Osteocyte (in vitro differentiated cells): ENCODE measurements around the gene WDFY3. TPM values are rescaled to one million over a fixed set of nuclear protein-coding genes. Genes with fewer than 3 reads are reported as not detected.

Source experiments
- DNase-seq: peaks from one replicate; pipeline ENCODE4 v3.0.0; 2021; ENCODE audit warnings: mixed read lengths; ENCODE audit not compliant: unreplicated experiment; ENCODE audit errors: extremely low spot score
- H3K27ac Mint-ChIP-seq: one replicate; pipeline ENCODE4 v1.8.0; 2021; ENCODE audit warnings: mild to moderate bottlenecking, mixed read lengths; ENCODE audit not compliant: unreplicated experiment
- H3K27me3 Mint-ChIP-seq: one replicate; pipeline ENCODE4 v1.8.0; 2021; ENCODE audit warnings: mixed read lengths; ENCODE audit not compliant: unreplicated experiment
- H3K36me3 Mint-ChIP-seq: one replicate; pipeline ENCODE4 v1.8.0; 2021; ENCODE audit warnings: mixed read lengths; ENCODE audit not compliant: unreplicated experiment
- H3K4me1 Mint-ChIP-seq: one replicate; pipeline ENCODE4 v1.8.0; 2021; ENCODE audit warnings: mixed read lengths; ENCODE audit not compliant: unreplicated experiment
- H3K4me3 Mint-ChIP-seq: one replicate; pipeline ENCODE4 v1.8.0; 2021; ENCODE audit warnings: mild to moderate bottlenecking, moderate library complexity, mixed read lengths; ENCODE audit not compliant: unreplicated experiment
- H3K9me3 Mint-ChIP-seq: one replicate; pipeline ENCODE4 v1.8.0; 2021; ENCODE audit warnings: mixed read lengths; ENCODE audit not compliant: unreplicated experiment
- long read RNA-seq: library from polyadenylated mRNA; unstranded; transcript quantifications from one replicate; pipeline ENCODE4 v2.0.0, GENCODE V29; 2021
- total RNA-seq: library from RNA; stranded (reverse); gene quantifications from 2 replicates; pipeline ENCODE4 v1.2.1, GENCODE V29; 2021
- TF ChIP-seq, protein P1 (sequence below): fragments of 200-600 bp; sonication (generic); IDR thresholded peaks from 2 replicates; pipeline ENCODE4 v1.5.0; 2021; ENCODE audit warnings: antibody characterized with exemption, mild to moderate bottlenecking, moderate library complexity

WDFY3 gene
- 86.9 and 91.4 TPM in 2 replicates for total RNA-seq
- long read RNA-seq, partial matches to known transcripts = 13 of 21 reads
- long read RNA-seq, other reads (novel, unspliced or antisense) = 7 of 21 reads

DNA sequence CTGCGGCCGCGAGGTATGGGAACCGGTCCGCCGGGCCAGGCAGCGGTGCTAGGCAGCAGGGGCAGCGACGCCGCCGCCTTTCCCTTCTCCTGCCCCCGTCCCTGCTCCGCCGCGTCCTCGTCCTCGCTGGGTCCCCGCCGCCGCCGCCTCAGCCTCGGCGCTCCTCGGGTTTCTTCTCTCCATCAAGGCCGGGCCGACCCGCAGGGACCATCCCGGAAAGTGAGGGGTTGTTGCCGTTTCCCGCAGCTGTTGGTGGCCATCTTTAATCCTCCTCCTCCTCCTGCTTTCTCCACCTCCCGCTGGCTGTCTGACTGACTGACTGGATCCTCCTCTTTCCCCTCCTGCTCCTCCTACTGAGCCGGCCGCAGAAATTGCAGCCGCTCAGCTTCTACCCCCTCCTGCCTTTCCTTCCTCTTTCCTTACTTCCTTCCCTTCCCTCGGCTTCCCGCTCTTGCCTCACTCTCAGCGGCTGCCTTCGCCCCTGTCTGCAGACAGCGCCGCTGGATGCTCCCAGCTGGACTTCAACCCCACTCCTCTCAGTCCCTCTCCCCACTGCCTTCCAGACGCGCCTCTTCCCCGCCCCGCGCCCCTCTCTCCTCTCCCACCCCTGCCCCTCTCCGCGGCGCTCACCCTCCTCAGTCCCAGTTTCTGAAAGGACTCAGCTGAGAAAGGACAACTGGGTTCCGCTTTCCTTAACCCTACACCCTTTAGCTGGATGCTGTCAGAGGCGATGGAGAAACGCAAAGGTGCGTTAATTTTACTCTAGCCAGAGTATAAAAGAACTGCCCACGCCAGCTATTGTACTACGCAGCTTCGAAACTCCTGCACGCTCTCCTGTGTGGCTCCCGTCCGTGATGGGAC lies at the start of gene WDFY3:
TSS of gene WDFY3 (minus strand) at position 309 of the 861 bp plus-strand sequence. CDS start 106,099 bp downstream, outside the sequence.
- no peaks in the 10 kb centered on the region for H3K27me3 Mint-ChIP-seq
- H3K4me3 Mint-ChIP-seq = peak within 1 kb of the TSS; percentile 99
- peaks cover 26% of the 10 kb centered on the region for H3K4me1 Mint-ChIP-seq
- peak; percentile 91 for DNase-seq
- peaks cover 2% of the 10 kb centered on the region for H3K36me3 Mint-ChIP-seq
- TF ChIP-seq, protein P1, sequence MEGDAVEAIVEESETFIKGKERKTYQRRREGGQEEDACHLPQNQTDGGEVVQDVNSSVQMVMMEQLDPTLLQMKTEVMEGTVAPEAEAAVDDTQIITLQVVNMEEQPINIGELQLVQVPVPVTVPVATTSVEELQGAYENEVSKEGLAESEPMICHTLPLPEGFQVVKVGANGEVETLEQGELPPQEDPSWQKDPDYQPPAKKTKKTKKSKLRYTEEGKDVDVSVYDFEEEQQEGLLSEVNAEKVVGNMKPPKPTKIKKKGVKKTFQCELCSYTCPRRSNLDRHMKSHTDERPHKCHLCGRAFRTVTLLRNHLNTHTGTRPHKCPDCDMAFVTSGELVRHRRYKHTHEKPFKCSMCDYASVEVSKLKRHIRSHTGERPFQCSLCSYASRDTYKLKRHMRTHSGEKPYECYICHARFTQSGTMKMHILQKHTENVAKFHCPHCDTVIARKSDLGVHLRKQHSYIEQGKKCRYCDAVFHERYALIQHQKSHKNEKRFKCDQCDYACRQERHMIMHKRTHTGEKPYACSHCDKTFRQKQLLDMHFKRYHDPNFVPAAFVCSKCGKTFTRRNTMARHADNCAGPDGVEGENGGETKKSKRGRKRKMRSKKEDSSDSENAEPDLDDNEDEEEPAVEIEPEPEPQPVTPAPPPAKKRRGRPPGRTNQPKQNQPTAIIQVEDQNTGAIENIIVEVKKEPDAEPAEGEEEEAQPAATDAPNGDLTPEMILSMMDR = peak; percentile 27
- peak within 1 kb of the TSS; percentile 98 for H3K27ac Mint-ChIP-seq
- no peaks in the 10 kb centered on the region for H3K9me3 Mint-ChIP-seq

- Mint-ChIP-seq H3K4me3 (no peak overlapping the region), H3K27me3 (no peaks in the 10 kb centered on the region), H3K27ac (no peak overlapping the region), H3K9me3 (peaks cover 9% of the 10 kb centered on the region), H3K36me3 (no peaks in the 10 kb centered on the region), H3K4me1 (peaks cover 5% of the 10 kb centered on the region)
- no peak for DNase-seq
- TF ChIP-seq, protein P1 = no peak
Measured at GRCh38 chr4:85005865-85006377, 39.4 kb upstream of the WDFY3 start.

DNA sequence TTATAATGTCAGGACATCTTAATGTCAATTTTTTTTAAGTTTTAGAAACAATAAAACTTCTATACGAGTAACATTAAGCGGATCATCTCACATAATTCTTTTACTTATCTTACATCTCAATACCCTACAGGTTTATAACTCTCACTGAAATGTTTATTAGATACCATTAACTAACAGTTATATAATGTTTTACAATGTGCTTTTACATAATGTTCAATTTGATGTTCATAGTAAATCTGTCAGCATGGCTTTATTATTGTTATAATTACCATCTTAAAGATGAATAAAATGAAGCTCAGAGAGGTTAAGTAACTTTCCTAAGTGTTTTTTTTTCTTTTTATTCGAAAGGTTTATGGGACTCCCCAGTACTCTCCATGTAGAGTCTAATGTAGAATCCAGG lies 33.9 kb upstream of the WDFY3 start:
- Mint-ChIP-seq H3K4me3 (no peak overlapping the region), H3K27me3 (no peaks in the 10 kb centered on the region), H3K36me3 (no peaks in the 10 kb centered on the region), H3K9me3 (peaks cover 7% of the 10 kb centered on the region), H3K4me1 (no peaks in the 10 kb centered on the region), H3K27ac (no peak overlapping the region)
- DNase-seq = no peak
- TF ChIP-seq, protein P1 = no peak

- H3K27me3 Mint-ChIP-seq = no peaks in the 10 kb centered on the region
- TF ChIP-seq, protein P1 = no peak
- H3K4me3 Mint-ChIP-seq = no peak overlapping the region
- H3K9me3 Mint-ChIP-seq = peaks cover 2% of the 10 kb centered on the region
- no peak for DNase-seq
- H3K4me1 Mint-ChIP-seq = no peaks in the 10 kb centered on the region
- H3K36me3 Mint-ChIP-seq = no peaks in the 10 kb centered on the region
- H3K27ac Mint-ChIP-seq = no peak overlapping the region
Measured at GRCh38 chr4:84995386-84995785, 28.9 kb upstream of the WDFY3 start.

DNA sequence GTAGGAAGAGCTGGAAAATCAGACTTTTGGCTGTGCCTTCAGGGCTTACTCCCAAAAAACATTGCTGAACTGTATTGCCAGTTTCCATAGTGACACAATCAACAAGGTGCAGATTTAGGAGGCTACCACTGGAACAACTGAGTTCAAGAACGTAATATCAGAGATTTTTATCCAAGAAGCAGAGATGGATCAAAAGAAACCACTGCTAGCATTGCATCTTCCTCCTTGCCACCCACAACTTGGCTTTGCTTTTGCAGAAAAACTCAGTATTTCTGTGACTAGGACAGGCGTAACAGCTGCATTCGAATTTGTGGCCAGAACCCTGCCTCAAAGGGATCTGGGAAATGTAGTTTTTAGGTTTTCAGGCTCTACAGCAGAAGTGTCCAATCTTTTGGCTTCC lies 27.8 kb upstream of the WDFY3 start:
- no peaks in the 10 kb centered on the region for H3K4me1 Mint-ChIP-seq
- TF ChIP-seq, protein P1 = no peak
- no peaks in the 10 kb centered on the region for H3K27me3 Mint-ChIP-seq
- H3K9me3 Mint-ChIP-seq = peaks cover 5% of the 10 kb centered on the region
- no peak for DNase-seq
- no peak overlapping the region for H3K4me3 Mint-ChIP-seq
- no peaks in the 10 kb centered on the region for H3K36me3 Mint-ChIP-seq
- H3K27ac Mint-ChIP-seq = no peak overlapping the region
